Mucosa of descending colon (tissue), 3 donors: ENCODE data around the gene LIPH. TPM values are rescaled to one million over a fixed set of nuclear protein-coding genes. Genes with fewer than 3 reads are reported as not detected.

ENCODE experiments used
- ATAC-seq: fragments of 200-7000 bp; cut with Tn5 transposase; one replicate; pipeline ENCODE4 v1.9.1; 2020; ENCODE audit warnings: mild to moderate bottlenecking, moderate library complexity
- DNase-seq, 3 donors: peaks; one replicate each; pipeline ENCODE4 v3.0.0-alpha.2; 2020
- H3K36me3 ChIP-seq: fragments of 200-600 bp; one replicate; pipeline ENCODE4 v1.8.0; 2021; ENCODE audit warnings: low read depth, mild to moderate bottlenecking
- H3K4me1 ChIP-seq: fragments of 200-600 bp; one replicate; pipeline ENCODE4 v1.8.0; 2021; ENCODE audit warnings: low read depth, mild to moderate bottlenecking
- H3K4me3 ChIP-seq: fragments of 200-600 bp; one replicate; pipeline ENCODE4 v1.8.0; 2021; ENCODE audit warnings: mild to moderate bottlenecking
- H3K9me3 ChIP-seq: fragments of 200-600 bp; one replicate; pipeline ENCODE4 v1.8.0; 2021; ENCODE audit warnings: mild to moderate bottlenecking
- CTCF ChIP-seq: fragments of 200-600 bp; IDR thresholded peaks from one replicate; pipeline ENCODE4 v1.8.0; 2022; ENCODE audit warnings: antibody characterized with exemption, mild to moderate bottlenecking
- intact Hi-C, 2 donors: fragments of 100-400 bp; cut with DNase I in 1 of 2; cut with micrococcal nuclease in 1 of 2; formaldehyde crosslinking; loops; one replicate each; pipeline versions ENCODE4 v1.11.0 to v1.11.1; 2022; cut with DNase I, micrococcal nuclease
- total RNA-seq, 3 donors: library from RNA; stranded (reverse); fragmentation: NEBNext Ultra II Directional in 2 of 3; extraction: Animal tissue kit (Norgen Biotek cat#: 25700) in 2 of 3; gene quantifications; one replicate each; pipeline versions ENCODE4 v1.2.1 to v1.2.4, GENCODE V29; 2021 to 2023
- donor health status: DM: no; HTN: no; CAD: no; lungs with moderate emphysema.
- donor health status: DM: no; HTN: no; CAD: no.
- donor health status: DM: no; HTN: yes; CAD: no.

The LIPH gene
- total RNA-seq, 3 donors from 2014 or later: 46.3 to 165 (median 122) TPM

GRCh38 chr3:185549122-185549521 lies 3.3 kb downstream of the LIPH start:
- no peak for TF ChIP-seq CTCF
- no peak overlapping the region for H3K4me3 ChIP-seq
- ATAC-seq (peak; percentile 15), DNase-seq (peak in 1 of 3 donors; percentile 79)
- intact Hi-C loops: no loop called here
- no peaks in the 10 kb centered on the region for H3K36me3 ChIP-seq
- peaks cover 28% of the 10 kb centered on the region for H3K4me1 ChIP-seq
- H3K9me3 ChIP-seq: no peaks in the 10 kb centered on the region

GRCh38 chr3:185540695-185541094 lies 11.7 kb downstream of the LIPH start:
- no peak for ATAC-seq
- H3K36me3 ChIP-seq: no peaks in the 10 kb centered on the region
- TF ChIP-seq CTCF: no peak
- H3K9me3 ChIP-seq: no peaks in the 10 kb centered on the region
- intact Hi-C loops: no loop called here
- DNase-seq: no peak
- H3K4me3 ChIP-seq: no peak overlapping the region
- peaks cover 36% of the 10 kb centered on the region for H3K4me1 ChIP-seq

GRCh38 chr3:185539934-185540333 lies 12.5 kb downstream of the LIPH start:
- no peak for ATAC-seq
- Histone ChIP-seq H3K4me3 (no peak overlapping the region), H3K9me3 (no peaks in the 10 kb centered on the region), H3K4me1 (peaks cover 30% of the 10 kb centered on the region), H3K36me3 (no peaks in the 10 kb centered on the region)
- no peak for TF ChIP-seq CTCF
- DNase-seq: no peak
- intact Hi-C loops: no loop called here

- H3K4me1 ChIP-seq: peaks cover 16% of the 10 kb centered on the region
- no peaks in the 10 kb centered on the region for H3K9me3 ChIP-seq
- TF ChIP-seq CTCF: no peak
- DNase-seq (peak in 2 of 3 donors; percentile 51 to 77), ATAC-seq (peak; percentile 97)
- intact Hi-C loops: no loop called here
- H3K36me3 ChIP-seq: no peaks in the 10 kb centered on the region
- H3K4me3 ChIP-seq: no peak overlapping the region
Observed at GRCh38 chr3:185537369-185537970, 14.9 kb downstream of the LIPH start.

- no peaks in the 10 kb centered on the region for H3K9me3 ChIP-seq
- intact Hi-C loops: no loop called here
- H3K36me3 ChIP-seq: no peaks in the 10 kb centered on the region
- H3K4me1 ChIP-seq: peaks cover 13% of the 10 kb centered on the region
- H3K4me3 ChIP-seq: no peak overlapping the region
- TF ChIP-seq CTCF: no peak
- DNase-seq: no peak
- ATAC-seq: no peak
Observed at GRCh38 chr3:185534511-185534910, 17.9 kb downstream of the LIPH start.

- intact Hi-C loops: no loop called here
- Histone ChIP-seq H3K9me3 (no peaks in the 10 kb centered on the region), H3K4me3 (no peak overlapping the region), H3K36me3 (no peaks in the 10 kb centered on the region), H3K4me1 (peaks cover 8% of the 10 kb centered on the region)
- no peak for ATAC-seq
- no peak for TF ChIP-seq CTCF
- no peak for DNase-seq
Observed at GRCh38 chr3:185532901-185533300, 19.5 kb downstream of the LIPH start.
